ENCODE results near the gene AGTR1.

AGTR1 gene

GRCh38 chr3:148710665-148711064 lies 13.0 kb downstream of the AGTR1 start:
- no peak overlapping the region for H3K4me3 Mint-ChIP-seq
- H3K9me3 Mint-ChIP-seq: no peaks in the 10 kb centered on the region
- no peaks in the 10 kb centered on the region for H3K27me3 Mint-ChIP-seq
- H3K4me1 Mint-ChIP-seq: no peaks in the 10 kb centered on the region
- H3K27ac Mint-ChIP-seq: no peak overlapping the region
- H3K36me3 Mint-ChIP-seq: no peaks in the 10 kb centered on the region

- no peaks in the 10 kb centered on the region for H3K4me1 Mint-ChIP-seq
- H3K4me3 Mint-ChIP-seq: no peak overlapping the region
- no peaks in the 10 kb centered on the region for H3K27me3 Mint-ChIP-seq
- no peaks in the 10 kb centered on the region for H3K9me3 Mint-ChIP-seq
- H3K27ac Mint-ChIP-seq: no peak overlapping the region
- H3K36me3 Mint-ChIP-seq: no peaks in the 10 kb centered on the region
These were observed 14.4 kb downstream of the AGTR1 start for GRCh38 chr3:148711981-148712666.

- Mint-ChIP-seq H3K4me3 (no peak overlapping the region), H3K27ac (no peak overlapping the region), H3K27me3 (no peaks in the 10 kb centered on the region), H3K9me3 (no peaks in the 10 kb centered on the region), H3K36me3 (no peaks in the 10 kb centered on the region), H3K4me1 (no peaks in the 10 kb centered on the region)
These were observed 16.8 kb downstream of the AGTR1 start for GRCh38 chr3:148714521-148714920.

GRCh38 chr3:148716657-148717056 lies 19.0 kb downstream of the AGTR1 start:
- no peaks in the 10 kb centered on the region for H3K4me1 Mint-ChIP-seq

GRCh38 chr3:148717885-148718561 lies 20.3 kb downstream of the AGTR1 start:
- no peaks in the 10 kb centered on the region for H3K4me1 Mint-ChIP-seq
- no peak overlapping the region for H3K27ac Mint-ChIP-seq
- H3K27me3 Mint-ChIP-seq: no peaks in the 10 kb centered on the region
- H3K4me3 Mint-ChIP-seq: no peak overlapping the region
- H3K36me3 Mint-ChIP-seq: no peaks in the 10 kb centered on the region
- H3K9me3 Mint-ChIP-seq: no peaks in the 10 kb centered on the region

More at GRCh38 chr3:148716657-148717056, 19.0 kb downstream of the AGTR1 start:
- H3K4me3 Mint-ChIP-seq: no peak overlapping the region
- H3K9me3 Mint-ChIP-seq: no peaks in the 10 kb centered on the region
- no peaks in the 10 kb centered on the region for H3K36me3 Mint-ChIP-seq
- no peaks in the 10 kb centered on the region for H3K27me3 Mint-ChIP-seq
- no peak overlapping the region for H3K27ac Mint-ChIP-seq

GRCh38 chr3:148718982-148719862 lies 21.5 kb downstream of the AGTR1 start:
- no peak overlapping the region for H3K4me3 Mint-ChIP-seq
- no peaks in the 10 kb centered on the region for H3K9me3 Mint-ChIP-seq
- H3K27me3 Mint-ChIP-seq: no peaks in the 10 kb centered on the region
- H3K36me3 Mint-ChIP-seq: no peaks in the 10 kb centered on the region
- no peak overlapping the region for H3K27ac Mint-ChIP-seq
- no peaks in the 10 kb centered on the region for H3K4me1 Mint-ChIP-seq

GRCh38 chr3:148720873-148721272 lies 23.2 kb downstream of the AGTR1 start:
- H3K9me3 Mint-ChIP-seq: no peaks in the 10 kb centered on the region
- H3K4me1 Mint-ChIP-seq: no peaks in the 10 kb centered on the region
- H3K27ac Mint-ChIP-seq: no peak overlapping the region
- no peaks in the 10 kb centered on the region for H3K36me3 Mint-ChIP-seq
- no peaks in the 10 kb centered on the region for H3K27me3 Mint-ChIP-seq
- H3K4me3 Mint-ChIP-seq: no peak overlapping the region

- Mint-ChIP-seq H3K9me3 (no peaks in the 10 kb centered on the region), H3K4me3 (no peak overlapping the region)
These were observed 25.9 kb downstream of the AGTR1 start for GRCh38 chr3:148723631-148724030.

GRCh38 chr3:148727231-148727630 lies 29.5 kb downstream of the AGTR1 start:
- peaks cover 3% of the 10 kb centered on the region for H3K27me3 Mint-ChIP-seq
- H3K4me1 Mint-ChIP-seq: peaks cover 3% of the 10 kb centered on the region
- H3K4me3 Mint-ChIP-seq: no peak overlapping the region
- H3K9me3 Mint-ChIP-seq: no peaks in the 10 kb centered on the region
- H3K36me3 Mint-ChIP-seq: no peaks in the 10 kb centered on the region
- H3K27ac Mint-ChIP-seq: no peak overlapping the region

More at GRCh38 chr3:148723631-148724030, 25.9 kb downstream of the AGTR1 start:
- Mint-ChIP-seq H3K27ac (no peak overlapping the region), H3K4me1 (peaks cover 3% of the 10 kb centered on the region), H3K27me3 (peaks cover 2% of the 10 kb centered on the region), H3K36me3 (no peaks in the 10 kb centered on the region)

- no peak overlapping the region for H3K4me3 Mint-ChIP-seq
- peaks cover 3% of the 10 kb centered on the region for H3K4me1 Mint-ChIP-seq
- no peak overlapping the region for H3K27ac Mint-ChIP-seq
- H3K9me3 Mint-ChIP-seq: no peaks in the 10 kb centered on the region
- peaks cover 3% of the 10 kb centered on the region for H3K27me3 Mint-ChIP-seq
- H3K36me3 Mint-ChIP-seq: no peaks in the 10 kb centered on the region
These were observed 31.1 kb downstream of the AGTR1 start for GRCh38 chr3:148728753-148729152.

GRCh38 chr3:148729476-148730055 lies 31.9 kb downstream of the AGTR1 start:
- Mint-ChIP-seq H3K27me3 (peaks cover 3% of the 10 kb centered on the region), H3K4me1 (peaks cover 3% of the 10 kb centered on the region), H3K27ac (no peak overlapping the region)

GRCh38 chr3:148730676-148731075 lies 33.0 kb downstream of the AGTR1 start:
- Mint-ChIP-seq H3K27ac (no peak overlapping the region), H3K27me3 (peaks cover 7% of the 10 kb centered on the region), H3K9me3 (no peaks in the 10 kb centered on the region), H3K36me3 (no peaks in the 10 kb centered on the region), H3K4me1 (peaks cover 3% of the 10 kb centered on the region), H3K4me3 (no peak overlapping the region)

More at GRCh38 chr3:148729476-148730055, 31.9 kb downstream of the AGTR1 start:
- Mint-ChIP-seq H3K9me3 (no peaks in the 10 kb centered on the region), H3K4me3 (no peak overlapping the region), H3K36me3 (no peaks in the 10 kb centered on the region)

GRCh38 chr3:148735597-148735996 lies 37.9 kb downstream of the AGTR1 start:
- no peak overlapping the region for H3K4me3 Mint-ChIP-seq
- H3K27me3 Mint-ChIP-seq: peaks cover 5% of the 10 kb centered on the region
- no peaks in the 10 kb centered on the region for H3K9me3 Mint-ChIP-seq
- no peaks in the 10 kb centered on the region for H3K36me3 Mint-ChIP-seq
- H3K4me1 Mint-ChIP-seq: no peaks in the 10 kb centered on the region
- no peak overlapping the region for H3K27ac Mint-ChIP-seq

- no peaks in the 10 kb centered on the region for H3K36me3 Mint-ChIP-seq
- H3K27ac Mint-ChIP-seq: no peak overlapping the region
- no peaks in the 10 kb centered on the region for H3K4me1 Mint-ChIP-seq
- no peak overlapping the region for H3K4me3 Mint-ChIP-seq
- no peaks in the 10 kb centered on the region for H3K9me3 Mint-ChIP-seq
- H3K27me3 Mint-ChIP-seq: peaks cover 5% of the 10 kb centered on the region
These were observed 38.4 kb downstream of the AGTR1 start for GRCh38 chr3:148736086-148736485.

GRCh38 chr3:148737104-148737530 lies 39.4 kb downstream of the AGTR1 start:
- Mint-ChIP-seq H3K27me3 (peaks cover 3% of the 10 kb centered on the region), H3K9me3 (no peaks in the 10 kb centered on the region), H3K36me3 (no peaks in the 10 kb centered on the region), H3K27ac (no peak overlapping the region), H3K4me1 (no peaks in the 10 kb centered on the region), H3K4me3 (no peak overlapping the region)

All from activated naive CD4-positive, alpha-beta T cell treated with anti-CD3 and anti-CD28 coated beads, Interleukin-2, amount 50 U/mL, for 24 hours (primary cell).